GM20431 (cell line): ENCODE data around the gene CCNY.

Experiments
- in situ Hi-C: fragments of 300-500 bp; cut with MseI, MboI; formaldehyde crosslinking; loops from one replicate; pipeline ENCODE4 v1.15.0; 2020; ENCODE audit warnings: low sequenced_read_pairs; ENCODE audit not compliant: unreplicated experiment

The CCNY gene

GRCh38 chr10:35464825-35465456 is 128.6 kb downstream of the CCNY start:
- in situ Hi-C loops = no loop called here

GRCh38 chr10:35465673-35466072 is 129.4 kb downstream of the CCNY start:
- in situ Hi-C loops = no loop called here

- in situ Hi-C loops = no loop called here
Observed at GRCh38 chr10:35466170-35466569, 129.9 kb downstream of the CCNY start.

- in situ Hi-C loops = no loop called here
Observed at GRCh38 chr10:35466661-35467060, 130.4 kb downstream of the CCNY start.

GRCh38 chr10:35467186-35467585 is 130.9 kb downstream of the CCNY start:
- in situ Hi-C loops = no loop called here

GRCh38 chr10:35470248-35470924 is 134.1 kb downstream of the CCNY start:
- in situ Hi-C loops = no loop called here

- in situ Hi-C loops = no loop called here
Observed at GRCh38 chr10:35470925-35471315, 134.6 kb downstream of the CCNY start.

- in situ Hi-C loops = no loop called here
Observed at GRCh38 chr10:35471435-35471834, 135.1 kb downstream of the CCNY start.

GRCh38 chr10:35480142-35480541 is 143.8 kb downstream of the CCNY start:
- in situ Hi-C loops = no loop called here

- in situ Hi-C loops = no loop called here
Observed at GRCh38 chr10:35481413-35481812, 145.1 kb downstream of the CCNY start.

- in situ Hi-C loops = no loop called here
Observed at GRCh38 chr10:35486297-35486990, 150.1 kb downstream of the CCNY start.

GRCh38 chr10:35487336-35488034 is 151.2 kb downstream of the CCNY start:
- in situ Hi-C loops = no loop called here

- in situ Hi-C loops = no loop called here
Observed at GRCh38 chr10:35488228-35488627, 151.9 kb downstream of the CCNY start.

GRCh38 chr10:35492386-35493195 is 156.3 kb downstream of the CCNY start:
- in situ Hi-C loops = no loop called here

- in situ Hi-C loops = no loop called here
Observed at GRCh38 chr10:35493196-35494118, 157.1 kb downstream of the CCNY start.

GRCh38 chr10:35495521-35496119 is 159.3 kb downstream of the CCNY start:
- in situ Hi-C loops = no loop called here

GRCh38 chr10:35497909-35498308 is 161.6 kb downstream of the CCNY start:
- in situ Hi-C loops = no loop called here

- in situ Hi-C loops = no loop called here
Observed at GRCh38 chr10:35498693-35499092, 162.4 kb downstream of the CCNY start.

GRCh38 chr10:35501923-35502322 is 165.6 kb downstream of the CCNY start:
- in situ Hi-C loops = no loop called here
